NCI-H2171 treated with DMSO at 0.1 percent for 48 hours (cell line): ENCODE measurements around the gene RPAIN.
"Not testable (repeated sequence)": the region's sequence is repeated elsewhere in the genome, so short reads cannot be mapped to it uniquely, and the experiment has no call there.

Source experiments
- DNase-seq: peaks from one replicate; lab custom pipeline; 2025; lab: John Stamatoyannopoulos, UW

Gene RPAIN

GRCh38 chr17:5429191-5429887 lies 9.4 kb downstream of the RPAIN start:
- DNase-seq = no peak

GRCh38 chr17:5430413-5430999 lies 10.5 kb downstream of the RPAIN start:
- no peak for DNase-seq

DNA sequence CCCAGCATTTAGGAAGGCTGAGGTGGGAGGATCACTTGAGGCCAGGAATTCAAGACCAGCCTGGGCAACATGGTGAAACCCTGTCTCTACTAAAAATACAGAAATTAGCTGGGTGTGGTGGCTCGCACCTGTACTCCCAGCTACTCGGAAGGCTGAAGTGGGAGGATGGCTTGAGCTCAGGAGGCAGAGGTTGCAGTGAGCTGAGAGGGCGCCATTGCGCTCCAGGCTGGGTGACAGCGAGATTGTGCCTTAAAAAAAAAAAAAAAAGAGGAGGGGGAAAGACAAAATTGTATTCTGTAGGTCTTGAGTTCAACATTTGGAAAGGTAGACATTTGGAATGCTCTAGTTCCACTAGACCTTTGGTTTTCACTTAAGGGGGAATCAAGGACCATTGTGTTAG lies 11.3 kb downstream of the RPAIN start:
- peak; percentile 5 for DNase-seq

GRCh38 chr17:5431949-5432556 lies 12.1 kb downstream of the RPAIN start:
- DNase-seq = no peak

- DNase-seq = no peak
Observed at GRCh38 chr17:5434984-5435383, 15.0 kb downstream of the RPAIN start.

DNA sequence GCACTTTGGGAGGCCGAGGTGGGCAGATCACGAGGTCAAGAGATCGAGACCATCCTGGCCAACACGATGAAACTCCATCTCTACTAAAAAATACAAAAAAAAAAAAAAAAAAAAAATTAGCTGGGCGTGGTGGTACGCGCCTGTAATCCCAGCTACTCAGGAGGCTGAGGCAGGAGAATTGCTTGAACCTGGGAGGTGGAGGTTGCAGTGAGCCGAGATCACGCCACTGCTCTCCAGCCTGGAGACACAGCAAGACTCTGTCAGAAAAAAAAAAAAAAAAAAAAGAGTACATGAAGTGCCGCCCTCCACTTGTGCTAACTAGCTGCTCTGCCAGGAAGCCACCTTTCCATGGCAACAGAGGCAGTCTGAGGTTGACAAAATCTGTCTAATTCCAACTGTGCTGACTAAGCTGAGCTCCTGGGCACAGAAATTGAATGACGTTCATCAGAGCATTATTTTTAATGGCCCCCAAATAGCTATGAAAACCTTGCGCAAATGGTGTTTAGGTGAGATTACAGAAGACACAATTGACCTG lies 15.9 kb downstream of the RPAIN start:
- not testable (repeated sequence) for DNase-seq

DNA sequence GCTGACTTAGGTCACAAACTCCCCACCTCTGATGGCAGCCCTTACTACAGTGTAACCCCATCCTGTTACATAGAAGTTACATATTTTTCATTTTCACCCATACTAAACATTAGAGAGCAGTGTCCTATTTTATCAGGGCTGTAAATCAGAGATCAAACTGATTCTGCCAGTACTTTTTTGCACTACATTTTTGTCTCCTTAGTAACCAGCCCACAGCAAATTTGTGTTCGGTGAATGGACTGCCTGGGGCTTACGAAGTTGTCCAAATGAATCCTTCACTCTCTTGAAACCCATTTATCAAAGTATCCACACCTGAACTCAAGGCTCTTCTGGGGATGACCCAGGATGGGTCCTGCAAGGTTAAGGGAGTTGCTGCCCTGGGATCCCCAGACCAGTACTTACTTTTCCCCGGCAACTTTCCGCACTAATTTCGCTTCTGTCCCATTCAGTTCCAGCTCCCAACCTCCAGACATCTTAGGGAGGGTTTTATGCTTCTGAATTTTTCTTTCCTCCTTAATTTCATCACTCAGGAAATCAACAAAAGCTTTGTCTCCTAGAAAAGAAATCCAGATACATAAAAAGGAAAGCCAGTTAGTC lies 17.8 kb downstream of the RPAIN start:
- no peak for DNase-seq

DNA sequence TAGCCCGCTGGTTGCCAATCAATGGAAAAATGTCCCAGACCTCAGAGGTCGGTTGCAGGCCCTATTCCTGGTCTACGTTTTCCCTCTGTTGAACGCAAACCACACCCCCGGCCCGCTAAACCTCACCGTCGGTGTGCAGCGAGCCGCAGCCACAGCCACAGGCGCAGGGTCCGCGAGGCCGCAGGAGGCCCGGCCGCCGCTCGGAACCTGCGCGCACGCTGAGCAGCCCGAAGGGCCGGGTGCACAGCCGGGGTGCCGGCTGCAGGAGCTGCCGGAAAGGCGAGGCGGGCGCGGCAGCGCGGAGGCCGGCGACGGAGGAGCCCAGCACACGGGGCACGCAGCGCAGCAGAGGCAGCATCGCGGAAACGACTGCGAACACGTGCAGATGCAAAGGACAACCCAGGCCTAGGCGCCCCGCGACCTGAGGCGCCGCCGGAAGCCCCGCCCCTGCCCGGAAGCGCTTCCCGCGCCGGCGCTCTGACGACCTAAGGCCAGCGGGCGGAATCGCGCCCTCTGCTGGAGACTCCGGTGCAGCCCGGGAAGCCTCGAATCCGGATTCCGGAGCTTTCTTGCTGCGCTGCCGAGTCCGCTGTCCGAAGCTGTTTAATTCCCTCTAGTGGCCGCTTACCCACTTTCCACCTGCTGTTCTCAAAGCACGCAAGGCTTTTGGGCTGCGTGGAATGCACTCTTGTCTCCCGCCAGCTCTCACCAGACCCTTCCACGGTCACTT lies 18.9 kb downstream of the RPAIN start, which contains the start of gene C1QBP:
Gene C1QBP, minus strand, starts transcription at position 440 of the 730 bp plus-strand sequence. Its CDS starts 82 bp downstream, at position 358.
- DNase-seq = peak; percentile 86

GRCh38 chr17:5439446-5439764 lies 19.4 kb downstream of the RPAIN start:
- DNase-seq = no peak

- DNase-seq = no peak
Observed at GRCh38 chr17:5443728-5444127, 23.7 kb downstream of the RPAIN start.

- no peak for DNase-seq
Observed at GRCh38 chr17:5444209-5444608, 24.2 kb downstream of the RPAIN start.

- no peak for DNase-seq
Observed at GRCh38 chr17:5446786-5447185, 26.8 kb downstream of the RPAIN start.

DNA sequence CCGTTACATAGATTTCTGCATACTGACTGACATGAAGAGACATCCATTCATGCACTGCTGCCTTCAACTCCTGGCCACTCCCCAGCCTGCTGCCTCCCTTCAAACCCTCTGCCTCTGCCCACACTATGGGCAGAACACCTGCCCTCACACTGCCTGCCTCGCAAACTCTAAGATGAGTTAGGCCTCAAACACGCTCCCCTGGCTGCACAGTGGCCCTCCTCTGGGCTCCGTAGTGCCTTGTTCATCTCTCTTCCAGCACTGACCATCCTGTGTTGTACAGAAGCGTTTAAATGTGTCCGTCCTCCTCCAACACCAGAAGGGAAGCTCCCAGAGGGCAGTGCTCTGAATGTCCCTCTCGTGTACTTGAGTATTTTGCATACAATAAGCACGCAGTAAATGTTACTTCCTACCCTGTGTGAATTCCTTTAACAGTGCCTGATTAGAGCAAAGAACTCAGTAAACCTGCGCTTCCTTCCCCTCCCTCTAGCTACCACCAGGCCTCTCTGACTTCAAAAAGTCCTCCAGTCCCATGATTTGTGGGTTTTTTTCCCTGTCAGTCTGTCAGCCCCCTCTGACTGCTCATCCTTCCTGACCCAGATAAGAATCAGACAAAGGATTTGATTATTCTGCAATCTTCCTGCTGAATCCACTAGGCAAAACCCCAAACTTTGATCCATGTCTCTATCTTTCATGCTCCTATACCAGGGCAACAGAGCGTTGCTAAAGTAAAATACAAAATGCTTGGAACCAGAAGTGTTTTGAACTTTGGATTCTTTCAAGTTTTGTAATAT lies 44.9 kb downstream of the RPAIN start:
- no peak for DNase-seq

DNA sequence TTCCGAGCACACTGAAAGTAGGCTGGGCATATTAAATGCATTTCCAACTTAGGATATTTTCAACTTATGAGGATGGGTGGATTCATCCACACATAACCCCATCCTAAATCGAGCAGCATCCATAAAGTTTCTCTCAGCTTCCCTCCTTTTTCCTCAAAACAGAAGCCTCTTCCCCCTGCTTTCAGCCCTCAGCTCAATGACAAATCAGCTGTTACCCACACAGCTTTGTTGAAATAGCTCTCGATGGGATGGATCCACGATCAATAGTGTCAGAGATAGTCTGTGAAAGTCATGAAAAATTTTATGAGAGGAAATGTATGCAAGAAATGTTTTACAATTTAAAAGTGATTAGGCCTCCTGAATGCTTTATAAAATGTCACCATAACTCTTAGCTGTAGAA lies 46.3 kb downstream of the RPAIN start:
- no peak for DNase-seq

- DNase-seq = no peak
Observed at GRCh38 chr17:5467416-5467815, 47.4 kb downstream of the RPAIN start.

DNA sequence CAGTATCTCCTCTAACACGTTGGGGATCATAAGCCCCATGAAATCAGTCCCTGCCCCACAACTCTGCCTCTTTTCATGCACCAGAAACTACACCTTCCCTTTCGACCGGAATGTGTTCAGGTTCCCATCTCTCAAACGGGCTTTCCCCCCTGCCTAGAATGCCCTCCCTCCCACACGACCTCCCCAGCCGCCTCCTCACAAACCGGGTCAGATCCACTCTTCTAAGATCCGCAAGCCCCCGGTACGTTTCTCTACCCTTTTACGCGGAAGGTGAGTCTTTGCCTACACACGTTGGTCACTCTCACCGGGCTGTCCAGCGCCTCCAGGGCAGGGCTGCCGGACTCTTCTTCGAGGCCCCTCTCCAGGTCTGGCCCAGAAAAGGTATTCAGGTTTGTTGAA lies 48.1 kb downstream of the RPAIN start:
- no peak for DNase-seq

GRCh38 chr17:5472511-5472910 lies 52.5 kb downstream of the RPAIN start:
- DNase-seq = no peak

GRCh38 chr17:5473906-5474305 lies 53.9 kb downstream of the RPAIN start:
- no peak for DNase-seq

DNA sequence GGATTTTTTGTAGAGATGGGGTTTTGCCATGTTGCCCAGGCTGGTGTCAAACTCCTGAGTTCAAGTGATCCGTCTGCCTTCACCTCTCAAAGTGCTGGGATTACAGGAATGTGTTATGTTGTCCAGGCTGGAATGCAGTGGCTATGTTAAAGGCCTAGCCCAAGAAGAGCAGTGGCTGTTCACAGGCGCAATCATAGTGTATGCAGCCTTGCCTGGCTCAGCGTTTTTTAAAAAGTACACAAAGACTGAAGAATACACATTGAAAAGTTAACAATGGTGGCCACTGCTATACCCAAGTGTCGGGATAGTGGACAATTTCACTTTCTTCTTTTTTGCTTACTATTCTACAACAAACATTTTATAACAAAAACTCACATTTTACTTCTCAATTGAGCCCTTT lies 59.0 kb downstream of the RPAIN start:
- no peak for DNase-seq

DNA sequence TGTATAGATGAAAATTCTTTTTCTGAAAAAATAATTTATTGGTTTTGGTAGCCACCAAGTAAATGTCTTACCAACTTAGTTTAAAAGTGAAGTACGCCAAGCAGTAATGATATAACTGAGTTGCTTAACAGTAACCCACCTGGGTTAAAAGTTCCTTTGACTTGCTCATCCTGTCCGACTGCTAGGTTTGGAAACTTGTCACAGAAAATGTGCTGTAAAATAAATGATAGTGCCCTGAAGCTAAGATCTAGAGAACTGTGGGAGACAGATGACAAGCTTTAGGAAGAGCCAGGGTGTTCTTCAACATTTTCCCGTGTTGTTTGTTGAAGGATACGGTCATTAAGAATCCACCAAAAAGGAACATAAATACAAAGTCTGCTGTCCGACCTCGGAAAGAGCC lies 61.0 kb downstream of the RPAIN start:
- no peak for DNase-seq

- DNase-seq = no peak
Observed at GRCh38 chr17:5481451-5481850, 61.5 kb downstream of the RPAIN start.
